Esophagus squamous epithelium (tissue), 5 donors: Measurements from ENCODE around the gene ANTXR2. TPM values are rescaled to one million over a fixed set of nuclear protein-coding genes. Genes with fewer than 3 reads are reported as not detected.

ENCODE experiments used
- DNase-seq: peaks from one replicate; lab custom pipeline; 2025; lab: John Stamatoyannopoulos, UW
- H3K27ac ChIP-seq, 4 donors: fragments of 200-600 bp; sonication (generic); one replicate each; pipeline ENCODE4 v1.5.1; 2016 to 2019; ENCODE audit warnings: mild to moderate bottlenecking in 1 of 4
- H3K27me3 ChIP-seq, 4 donors: fragments of 200-600 bp; sonication (generic); 1 replicate in 3 of 4; 2 replicates in 1 of 4; pipeline versions ENCODE4 v1.5.1 to v1.6.0; 2017 to 2021; ENCODE audit warnings: antibody characterized with exemption in 1 of 4
- H3K36me3 ChIP-seq, 3 donors: fragments of 200-600 bp; sonication (generic); one replicate each; pipeline ENCODE4 v1.5.1; 2016 to 2019
- H3K4me1 ChIP-seq, 3 donors: fragments of 200-600 bp; sonication (generic); one replicate each; pipeline ENCODE4 v1.5.1; 2017 to 2019
- H3K4me3 ChIP-seq, 4 donors: fragments of 200-600 bp; sonication (generic); 1 replicate in 3 of 4; 2 replicates in 1 of 4; pipeline ENCODE4 v1.5.1; 2016 to 2019; ENCODE audit warnings: mild to moderate bottlenecking in 2 of 4, moderate library complexity in 1 of 4
- H3K9me3 ChIP-seq, 3 donors: fragments of 200-600 bp; sonication (generic); one replicate each; pipeline ENCODE4 v1.5.1; 2016 to 2019
- POLR2A ChIP-seq, 4 donors: fragments of 450-650 bp; IDR thresholded peaks; one replicate each; pipeline ENCODE4 v1.6.1; 2017; ENCODE audit warnings: antibody characterized with exemption in 4 of 4, mild to moderate bottlenecking in 4 of 4, moderate library complexity in 3 of 4
- WGBS, 2 donors: methylation state at CpG; one replicate each; pipeline ENCODE4 v1.1.5; 2018; 5-methylcytosine and 5-hydroxymethylcytosine counted together
- intact Hi-C: fragments of 100-400 bp; cut with DNase I; formaldehyde crosslinking; loops from one replicate; pipeline ENCODE4 v1.15.0; 2022
- total RNA-seq, 4 donors: library from RNA; depleted of rRNA; stranded (reverse); fragments of >200 nt; gene quantifications; one replicate each; pipeline ENCODE4 v1.1.0, GENCODE V29; 2016
- TF ChIP-seq, protein P1 (sequence below), 6 experiments: fragments of 450-650 bp in 4 of 6; fragments of 200-600 bp in 2 of 6; sonication (generic) in 2 of 6; IDR thresholded peaks; one replicate each; pipeline ENCODE4 v1.5.1; 2016 to 2019; ENCODE audit warnings: antibody characterized with exemption in 6 of 6, mild to moderate bottlenecking in 4 of 6, moderate library complexity in 4 of 6
- donor health status: DM: yes; HTN: yes; CAD: no.

The ANTXR2 gene
- total RNA-seq, 4 donors from 2014 or later, result 1.6 to 60.3 (median 21.5) TPM

DNA sequence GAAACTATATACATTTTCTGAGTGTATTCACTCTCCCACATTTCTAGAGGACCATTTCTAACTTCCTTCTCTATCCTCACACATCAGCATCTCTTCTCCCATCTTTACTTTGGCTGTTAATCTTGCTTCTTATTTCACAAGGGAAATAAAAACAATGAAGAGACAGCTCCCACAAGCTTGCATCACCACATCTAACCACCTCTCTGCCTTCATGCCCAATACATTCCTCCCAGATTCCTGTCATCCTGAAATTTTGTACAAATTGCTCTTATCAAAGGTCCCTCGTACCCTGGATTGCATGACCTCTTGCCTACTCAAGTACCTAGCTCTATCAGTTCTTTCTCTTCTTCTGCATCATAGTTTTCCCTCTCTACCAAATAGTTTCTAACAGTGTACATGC, 215.2 kb downstream of the ANTXR2 start:
- H3K4me3 ChIP-seq, result no peak overlapping the region
- no peaks in the 10 kb centered on the region for H3K9me3 ChIP-seq
- no peak overlapping the region for H3K27ac ChIP-seq
- no peaks in the 10 kb centered on the region for H3K36me3 ChIP-seq
- DNase-seq, result no peak
- H3K27me3 ChIP-seq, result no peaks in the 10 kb centered on the region
- intact Hi-C loops, result no loop called here
- no peak for TF ChIP-seq POLR2A (IDR thresholded peaks at IDR 0.05)
- TF ChIP-seq, protein P1, sequence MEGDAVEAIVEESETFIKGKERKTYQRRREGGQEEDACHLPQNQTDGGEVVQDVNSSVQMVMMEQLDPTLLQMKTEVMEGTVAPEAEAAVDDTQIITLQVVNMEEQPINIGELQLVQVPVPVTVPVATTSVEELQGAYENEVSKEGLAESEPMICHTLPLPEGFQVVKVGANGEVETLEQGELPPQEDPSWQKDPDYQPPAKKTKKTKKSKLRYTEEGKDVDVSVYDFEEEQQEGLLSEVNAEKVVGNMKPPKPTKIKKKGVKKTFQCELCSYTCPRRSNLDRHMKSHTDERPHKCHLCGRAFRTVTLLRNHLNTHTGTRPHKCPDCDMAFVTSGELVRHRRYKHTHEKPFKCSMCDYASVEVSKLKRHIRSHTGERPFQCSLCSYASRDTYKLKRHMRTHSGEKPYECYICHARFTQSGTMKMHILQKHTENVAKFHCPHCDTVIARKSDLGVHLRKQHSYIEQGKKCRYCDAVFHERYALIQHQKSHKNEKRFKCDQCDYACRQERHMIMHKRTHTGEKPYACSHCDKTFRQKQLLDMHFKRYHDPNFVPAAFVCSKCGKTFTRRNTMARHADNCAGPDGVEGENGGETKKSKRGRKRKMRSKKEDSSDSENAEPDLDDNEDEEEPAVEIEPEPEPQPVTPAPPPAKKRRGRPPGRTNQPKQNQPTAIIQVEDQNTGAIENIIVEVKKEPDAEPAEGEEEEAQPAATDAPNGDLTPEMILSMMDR (IDR thresholded peaks at IDR 0.05), result no peak
- peaks cover 0 to 6% (median 3%) of the 10 kb centered on the region in 3 donors for H3K4me1 ChIP-seq
- 65 to 74% methylated on average over 1 of the region's 1 CpG for WGBS, 2 donors

DNA sequence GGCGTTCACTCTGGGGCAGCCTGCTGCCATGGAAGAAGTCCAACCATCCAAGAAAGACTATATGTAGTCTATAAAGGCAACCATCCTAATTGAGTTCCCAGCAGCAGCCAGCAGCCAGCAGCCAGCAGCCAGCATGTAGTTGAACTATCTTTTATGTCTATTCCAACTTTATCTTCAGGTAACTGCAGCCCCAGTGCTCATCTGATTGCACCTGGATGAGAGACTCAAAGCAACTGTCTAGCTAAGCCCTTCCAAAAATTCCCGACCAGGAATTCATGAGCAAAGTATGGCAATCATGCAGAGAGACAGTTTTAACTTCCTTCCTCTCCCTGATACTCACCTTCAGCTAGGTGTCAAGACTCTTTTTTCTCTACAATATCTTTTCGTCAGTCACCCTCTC, 216.8 kb downstream of the ANTXR2 start:
- Histone ChIP-seq H3K9me3 (no peaks in the 10 kb centered on the region), H3K27me3 (no peaks in the 10 kb centered on the region), H3K4me1 (peaks cover 0 to 13% (median 3%) of the 10 kb centered on the region in 3 donors), H3K4me3 (no peak overlapping the region), H3K36me3 (no peaks in the 10 kb centered on the region), H3K27ac (no peak overlapping the region)
- DNase-seq, result no peak
- intact Hi-C loops, result no loop called here
- TF ChIP-seq, protein P1 (IDR thresholded peaks at IDR 0.05), result no peak
- TF ChIP-seq POLR2A (IDR thresholded peaks at IDR 0.05), result no peak
- WGBS, 2 donors, result 75 to 77% methylated on average over 3 of the region's 3 CpGs

DNA sequence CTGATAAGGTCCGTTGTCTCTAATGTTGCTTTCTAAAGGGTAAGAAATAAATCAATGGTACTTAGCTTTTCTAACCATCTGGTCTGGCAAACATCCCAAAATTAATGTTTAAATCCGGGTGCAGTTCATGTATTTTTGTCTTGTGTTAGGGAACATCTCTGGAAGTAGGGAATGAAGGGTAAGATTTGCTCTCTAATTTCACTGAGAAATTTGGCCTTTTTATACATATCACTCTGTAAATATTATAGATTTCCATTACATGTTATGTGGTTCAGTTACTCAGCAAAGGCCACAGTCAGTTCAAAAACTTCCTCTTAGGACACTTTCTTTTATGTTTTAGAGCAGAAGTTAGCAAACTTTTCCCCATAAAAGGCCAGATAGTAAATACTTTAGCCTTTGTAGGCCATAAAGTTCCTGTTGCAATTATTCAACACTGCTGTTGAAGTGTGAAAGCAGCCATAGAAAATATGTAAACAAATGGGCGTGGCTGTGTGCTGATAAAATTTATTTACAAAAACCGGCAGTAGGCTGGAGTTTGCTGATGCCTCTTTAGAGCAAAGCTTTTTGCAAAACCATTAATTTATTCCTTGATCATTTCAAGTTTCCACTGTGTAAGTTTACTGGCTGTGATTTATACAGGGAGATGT, 218.1 kb downstream of the ANTXR2 start:
- Histone ChIP-seq H3K27ac (no peak overlapping the region), H3K27me3 (no peaks in the 10 kb centered on the region), H3K4me1 (peaks cover 0 to 13% (median 3%) of the 10 kb centered on the region in 3 donors), H3K4me3 (no peak overlapping the region), H3K9me3 (no peaks in the 10 kb centered on the region), H3K36me3 (no peaks in the 10 kb centered on the region)
- TF ChIP-seq, protein P1 (IDR thresholded peaks at IDR 0.05), result no peak
- TF ChIP-seq POLR2A (IDR thresholded peaks at IDR 0.05), result no peak
- no peak for DNase-seq
- intact Hi-C loops, result no loop called here
- 22 to 25% methylated on average over 4 of the region's 4 CpGs for WGBS, 2 donors

DNA sequence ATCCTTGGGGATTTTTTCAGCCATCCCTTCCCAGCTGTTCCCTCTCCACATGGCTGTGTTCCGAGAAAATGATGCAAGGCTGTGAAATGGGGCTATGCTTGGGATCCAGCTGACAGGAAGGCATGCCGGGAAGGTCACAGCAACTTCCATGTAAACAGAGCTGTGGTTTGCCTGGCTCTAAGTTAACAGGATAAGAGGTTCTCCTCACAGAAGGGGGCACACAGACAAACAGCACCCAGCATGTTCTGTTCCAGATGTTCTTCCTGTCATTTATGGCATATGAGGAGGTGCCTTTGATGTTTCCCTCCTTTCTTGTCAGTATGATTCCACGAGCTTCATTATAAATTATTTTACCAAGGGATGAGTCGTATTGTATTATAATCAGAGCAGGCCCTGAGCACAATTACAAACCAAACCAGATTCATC, 220.7 kb downstream of the ANTXR2 start:
- TF ChIP-seq, protein P1 (IDR thresholded peaks at IDR 0.05), result no peak
- no peak for TF ChIP-seq POLR2A (IDR thresholded peaks at IDR 0.05)
- intact Hi-C loops, result no loop called here
- DNase-seq, result no peak
- 40 to 49% methylated on average over 4 of the region's 4 CpGs for WGBS, 2 donors
- no peaks in the 10 kb centered on the region for H3K9me3 ChIP-seq
- no peaks in the 10 kb centered on the region for H3K36me3 ChIP-seq
- H3K4me3 ChIP-seq, result no peak overlapping the region
- peaks cover 0 to 13% (median 3%) of the 10 kb centered on the region in 3 donors for H3K4me1 ChIP-seq
- H3K27ac ChIP-seq, result peak overlapping the region in 1 of 4 donors; percentile 25
- H3K27me3 ChIP-seq, result no peaks in the 10 kb centered on the region

DNA sequence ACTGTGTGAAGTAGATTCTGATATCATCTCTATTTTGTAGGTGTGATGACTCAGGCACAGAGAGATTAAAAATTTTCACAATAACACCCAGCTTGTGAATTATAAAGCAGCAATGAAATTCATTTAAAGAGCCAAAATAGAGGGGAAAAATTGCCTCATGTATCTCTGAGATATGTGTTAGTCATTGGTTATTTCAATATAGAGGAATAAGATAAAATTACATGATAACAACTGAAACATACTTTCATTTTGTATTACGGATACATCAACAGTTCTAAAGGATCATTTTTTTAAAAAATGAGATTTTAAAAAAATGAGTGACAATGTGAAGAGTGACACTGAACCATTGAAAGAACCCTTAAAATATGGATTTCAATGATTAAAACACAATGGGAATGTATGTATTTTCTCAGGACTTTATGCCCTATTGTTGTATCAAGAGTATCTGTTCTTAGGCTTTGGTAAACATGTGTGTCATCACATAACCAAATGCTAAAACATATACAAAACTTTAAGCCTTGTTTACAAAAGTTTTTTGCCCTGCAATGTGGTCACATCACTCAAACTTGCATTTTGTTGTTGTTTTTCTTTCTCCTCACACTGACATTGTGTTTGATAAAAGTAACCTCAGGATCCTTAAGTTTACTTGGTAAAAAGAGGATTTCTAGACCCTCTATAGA, 221.3 kb downstream of the ANTXR2 start:
- Histone ChIP-seq H3K27me3 (no peaks in the 10 kb centered on the region), H3K27ac (peak overlapping the region in 1 of 4 donors; percentile 25), H3K36me3 (no peaks in the 10 kb centered on the region), H3K4me1 (peaks cover 0 to 13% (median 3%) of the 10 kb centered on the region in 3 donors), H3K4me3 (no peak overlapping the region), H3K9me3 (no peaks in the 10 kb centered on the region)
- TF ChIP-seq, protein P1 (IDR thresholded peaks at IDR 0.05), result no peak
- TF ChIP-seq POLR2A (IDR thresholded peaks at IDR 0.05), result no peak
- WGBS, 2 donors, result 50 to 55% methylated on average over 1 of the region's 1 CpG
- intact Hi-C loops, result no loop called here
- DNase-seq, result no peak
